ENCODE data around the gene BRAP.
"Not testable (repeated sequence)": the region's sequence is repeated elsewhere in the genome, so short reads cannot be mapped to it uniquely, and the experiment has no call there.

- not testable (repeated sequence) for TF ChIP-seq CTCF (conservative IDR thresholded peaks at IDR 0.05; ENCODE audit: low read depth, low read length); EZH2 (IDR thresholded peaks at IDR 0.05; ENCODE audit: borderline replicate concordance, low read depth, low read length, poor library complexity, severe bottlenecking)
Measured at GRCh38 chr12:111723646-111724360, 38.0 kb upstream of the BRAP start.

Data from A673 (cell line).